ENCODE measurements around the gene TMEM147.

The TMEM147 gene

DNA sequence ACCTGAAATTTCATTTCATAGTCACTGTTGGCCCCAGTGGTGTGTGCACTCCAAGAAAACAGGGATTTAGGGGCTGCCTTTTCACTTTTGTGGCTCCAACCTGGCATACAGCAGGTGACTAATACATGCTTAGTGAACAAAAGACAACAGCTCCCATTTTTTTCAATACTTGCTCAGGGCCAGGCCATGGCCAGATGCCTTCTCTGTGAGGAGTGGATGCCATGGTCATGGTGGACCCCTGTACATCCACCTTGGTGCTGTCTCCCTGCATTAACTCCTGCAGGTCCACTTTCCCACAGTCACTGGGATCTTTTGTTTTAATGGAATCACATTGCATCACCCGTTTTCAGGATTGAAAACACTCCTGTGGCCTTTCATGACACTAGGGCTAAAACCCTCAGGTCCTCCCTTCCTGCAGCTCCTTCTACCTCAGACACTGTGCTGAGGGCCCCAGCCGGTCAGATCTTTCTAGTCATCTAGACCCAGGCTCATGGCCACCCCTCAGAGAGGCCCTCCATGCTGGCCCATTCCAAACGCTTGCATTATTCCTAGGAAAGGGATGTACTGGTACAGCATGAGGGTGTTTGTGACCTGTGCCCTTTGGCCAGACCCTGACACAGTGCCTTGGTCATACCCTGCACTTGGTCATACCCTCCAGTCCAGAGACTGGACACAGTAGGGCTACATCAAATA lies 1.2 kb upstream of the TMEM147 start:
- H3K4me2 ChIP-seq (ENCODE audit: low read length) = peak overlapping the region; percentile 84
- WGBS (ENCODE audit: extremely low coverage, insufficient coverage, insufficient read length) = no CpG with 5 or more reads among the region's 3 CpGs
- H3K14ac ChIP-seq (ENCODE audit: low read length) = no peak overlapping the region
- peaks cover 7% of the 10 kb centered on the region for H3K79me1 ChIP-seq (ENCODE audit: low read length)
- peak overlapping the region; percentile 0 for H2AFZ ChIP-seq (ENCODE audit: insufficient read depth, low read length, poor library complexity)
- H4K8ac ChIP-seq (ENCODE audit: low read depth, low read length) = peak overlapping the region; percentile 70
- H2BK5ac ChIP-seq (ENCODE audit: low read depth, low read length, poor library complexity) = no peak overlapping the region
- H3K79me2 ChIP-seq (ENCODE audit: control insufficient read depth, insufficient read depth, low read length, poor library complexity) = peaks cover 7% of the 10 kb centered on the region
- no peaks in the 10 kb centered on the region for H3K9me3 ChIP-seq (ENCODE audit: insufficient read depth, low read depth, low read length)
- no peak overlapping the region for H3K18ac ChIP-seq (ENCODE audit: low read length)
- H3K4me3 ChIP-seq (ENCODE audit: low read depth, low read length) = peak overlapping the region; percentile 87
- no peak overlapping the region for H2BK120ac ChIP-seq (ENCODE audit: insufficient read depth, low read length, poor library complexity)
- H2BK12ac ChIP-seq (ENCODE audit: low read length) = no peak overlapping the region
- DNase-seq = no peak
- no peak overlapping the region for H2AK5ac ChIP-seq (ENCODE audit: low read length)
- no peak overlapping the region for H3K9ac ChIP-seq (ENCODE audit: low read length)
- H3K27me3 ChIP-seq (ENCODE audit: insufficient read depth, low read length) = no peaks in the 10 kb centered on the region
- H3K27ac ChIP-seq (ENCODE audit: low read depth, low read length) = no peak overlapping the region
- peaks cover 11 to 19% of the 10 kb centered on the region in 2 experiments for H3K36me3 ChIP-seq (ENCODE audit: control insufficient read depth in 1 of 2, insufficient read depth in 2 of 2, low read length in 2 of 2)
- H4K91ac ChIP-seq (ENCODE audit: low read depth, low read length) = no peak overlapping the region
- peaks cover 9 to 15% of the 10 kb centered on the region in 2 experiments for H3K4me1 ChIP-seq (ENCODE audit: control insufficient read depth in 1 of 2, insufficient read depth in 2 of 2, low read length in 2 of 2)
- H4K12ac ChIP-seq (ENCODE audit: low read depth, low read length) = peak overlapping the region; percentile 37
- peak overlapping the region; percentile 6 for H3K4ac ChIP-seq (ENCODE audit: low read depth, low read length)
- no peak overlapping the region for H3K23ac ChIP-seq (ENCODE audit: low read length)

DNA sequence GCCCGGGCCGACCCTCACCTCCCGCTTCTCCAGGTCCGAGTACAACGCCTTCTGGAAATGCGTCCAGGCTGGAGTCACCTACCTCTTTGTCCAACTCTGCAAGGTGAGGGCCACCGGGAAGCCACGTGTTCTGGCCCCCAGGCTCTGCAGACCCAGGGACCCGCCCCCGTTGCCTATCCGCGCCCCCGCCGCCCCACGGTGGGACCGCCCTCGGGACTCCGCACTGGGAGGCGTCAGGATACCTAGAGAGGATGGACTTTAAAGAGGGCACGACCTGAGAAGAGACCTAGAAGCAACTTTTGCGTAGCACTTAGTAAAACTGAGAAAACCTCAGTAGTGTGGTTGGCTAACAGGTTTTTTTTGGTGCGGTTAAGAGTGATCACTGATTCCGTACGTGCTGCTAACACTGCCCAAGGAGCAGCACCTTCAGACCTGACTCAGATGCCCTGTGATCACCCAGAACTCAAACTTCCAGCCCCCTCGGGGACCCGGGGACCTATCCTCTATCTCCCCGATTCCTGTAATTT lies 492 bp downstream of the TMEM147 start:
- Histone ChIP-seq H4K91ac (ENCODE audit: low read depth, low read length) (peak overlapping the region; percentile 78), H4K8ac (ENCODE audit: low read depth, low read length) (peak overlapping the region; percentile 95), H3K23ac (ENCODE audit: low read length) (no peak overlapping the region), H2BK5ac (ENCODE audit: low read depth, low read length, poor library complexity) (no peak overlapping the region), H3K4me3 (ENCODE audit: low read depth, low read length) (peak overlapping the region; percentile 79), H2AFZ (ENCODE audit: insufficient read depth, low read length, poor library complexity) (peak overlapping the region; percentile 95), H4K12ac (ENCODE audit: low read depth, low read length) (peak overlapping the region; percentile 75), H3K27ac (ENCODE audit: low read depth, low read length) (peak overlapping the region; percentile 3), H3K4me1 (ENCODE audit: control insufficient read depth in 1 of 2, insufficient read depth in 2 of 2, low read length in 2 of 2) (peaks cover 9 to 15% of the 10 kb centered on the region in 2 experiments), H3K18ac (ENCODE audit: low read length) (peak overlapping the region; percentile 87), H3K4ac (ENCODE audit: low read depth, low read length) (no peak overlapping the region), H3K79me2 (ENCODE audit: control insufficient read depth, insufficient read depth, low read length, poor library complexity) (peaks cover 7% of the 10 kb centered on the region), H3K27me3 (ENCODE audit: insufficient read depth, low read length) (no peaks in the 10 kb centered on the region), H2AK5ac (ENCODE audit: low read length) (no peak overlapping the region), H3K4me2 (ENCODE audit: low read length) (peak overlapping the region; percentile 67), H3K79me1 (ENCODE audit: low read length) (peaks cover 7% of the 10 kb centered on the region), H3K36me3 (ENCODE audit: control insufficient read depth in 1 of 2, insufficient read depth in 2 of 2, low read length in 2 of 2) (peaks cover 14 to 19% of the 10 kb centered on the region in 2 experiments), H3K9ac (ENCODE audit: low read length) (peak overlapping the region; percentile 88), H3K9me3 (ENCODE audit: insufficient read depth, low read depth, low read length) (no peaks in the 10 kb centered on the region), H3K14ac (ENCODE audit: low read length) (peak overlapping the region; percentile 67), H2BK120ac (ENCODE audit: insufficient read depth, low read length, poor library complexity) (peak overlapping the region; percentile 35), H2BK12ac (ENCODE audit: low read length) (no peak overlapping the region)
- no CpG with 5 or more reads among the region's 27 CpGs for WGBS (ENCODE audit: extremely low coverage, insufficient coverage, insufficient read length)
- DNase-seq = peak; percentile 10 to 50

GRCh38 chr19:35546532-35546931 lies 1.1 kb downstream of the TMEM147 start:
- DNase-seq = no peak
- Histone ChIP-seq H3K18ac (ENCODE audit: low read length) (no peak overlapping the region), H3K4ac (ENCODE audit: low read depth, low read length) (no peak overlapping the region), H3K27ac (ENCODE audit: low read depth, low read length) (no peak overlapping the region), H3K79me2 (ENCODE audit: control insufficient read depth, insufficient read depth, low read length, poor library complexity) (peaks cover 7% of the 10 kb centered on the region), H3K14ac (ENCODE audit: low read length) (no peak overlapping the region), H2BK120ac (ENCODE audit: insufficient read depth, low read length, poor library complexity) (no peak overlapping the region), H3K36me3 (ENCODE audit: control insufficient read depth in 1 of 2, insufficient read depth in 2 of 2, low read length in 2 of 2) (peaks cover 14 to 21% of the 10 kb centered on the region in 2 experiments), H3K23ac (ENCODE audit: low read length) (no peak overlapping the region), H4K8ac (ENCODE audit: low read depth, low read length) (no peak overlapping the region), H3K4me2 (ENCODE audit: low read length) (peak overlapping the region; percentile 67), H2BK5ac (ENCODE audit: low read depth, low read length, poor library complexity) (no peak overlapping the region), H3K9ac (ENCODE audit: low read length) (no peak overlapping the region), H4K12ac (ENCODE audit: low read depth, low read length) (no peak overlapping the region), H3K27me3 (ENCODE audit: insufficient read depth, low read length) (no peaks in the 10 kb centered on the region), H3K79me1 (ENCODE audit: low read length) (peaks cover 7% of the 10 kb centered on the region), H2BK12ac (ENCODE audit: low read length) (no peak overlapping the region), H4K91ac (ENCODE audit: low read depth, low read length) (no peak overlapping the region), H2AK5ac (ENCODE audit: low read length) (no peak overlapping the region), H3K9me3 (ENCODE audit: insufficient read depth, low read depth, low read length) (no peaks in the 10 kb centered on the region), H3K4me3 (ENCODE audit: low read depth, low read length) (no peak overlapping the region), H3K4me1 (ENCODE audit: control insufficient read depth in 1 of 2, insufficient read depth in 2 of 2, low read length in 2 of 2) (peaks cover 9 to 15% of the 10 kb centered on the region in 2 experiments), H2AFZ (ENCODE audit: insufficient read depth, low read length, poor library complexity) (no peak overlapping the region)
- WGBS (ENCODE audit: extremely low coverage, insufficient coverage, insufficient read length) = no CpG with 5 or more reads among the region's 8 CpGs

DNA sequence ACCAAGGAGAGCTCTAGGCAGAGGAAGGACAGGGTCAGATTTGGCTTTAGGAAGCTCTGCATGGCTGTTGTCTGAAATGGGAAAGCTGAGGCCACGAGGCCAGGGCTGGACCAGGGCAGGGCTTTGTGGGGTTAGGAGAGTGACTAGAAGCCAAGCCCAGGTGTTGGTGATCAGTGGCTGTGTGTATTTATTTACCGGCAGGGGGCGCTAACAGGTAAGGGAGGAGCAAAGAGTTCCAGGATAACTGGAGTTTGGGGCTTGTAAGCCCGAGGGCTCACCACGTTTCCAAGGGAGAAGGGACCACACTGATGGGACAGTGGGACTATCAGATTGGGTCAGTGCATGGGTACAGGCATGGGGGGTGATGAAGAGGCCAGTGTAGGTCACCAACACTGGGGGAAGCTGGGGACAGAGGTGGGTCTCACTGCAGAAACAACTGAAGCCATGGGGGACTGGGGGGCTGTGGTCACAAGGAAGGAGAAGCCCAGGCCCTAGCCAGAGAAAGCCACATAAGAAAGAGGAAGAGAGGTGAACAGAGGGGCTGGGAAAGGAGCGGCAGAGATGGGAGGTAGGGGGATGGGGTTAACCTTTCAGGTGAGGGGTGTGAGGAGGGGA lies 3.9 kb downstream of the TMEM147 start:
- Histone ChIP-seq H2AK5ac (ENCODE audit: low read length) (no peak overlapping the region), H4K12ac (ENCODE audit: low read depth, low read length) (no peak overlapping the region), H3K27ac (ENCODE audit: low read depth, low read length) (no peak overlapping the region), H3K36me3 (ENCODE audit: control insufficient read depth in 1 of 2, insufficient read depth in 2 of 2, low read length in 2 of 2) (peaks cover 10% of the 10 kb centered on the region in 2 experiments), H3K4ac (ENCODE audit: low read depth, low read length) (no peak overlapping the region), H2AFZ (ENCODE audit: insufficient read depth, low read length, poor library complexity) (no peak overlapping the region), H3K4me1 (ENCODE audit: control insufficient read depth in 1 of 2, insufficient read depth in 2 of 2, low read length in 2 of 2) (peaks cover 9 to 14% of the 10 kb centered on the region in 2 experiments), H3K9ac (ENCODE audit: low read length) (no peak overlapping the region), H3K23ac (ENCODE audit: low read length) (no peak overlapping the region), H4K91ac (ENCODE audit: low read depth, low read length) (no peak overlapping the region), H3K27me3 (ENCODE audit: insufficient read depth, low read length) (no peaks in the 10 kb centered on the region), H3K9me3 (ENCODE audit: insufficient read depth, low read depth, low read length) (no peaks in the 10 kb centered on the region), H3K4me2 (ENCODE audit: low read length) (no peak overlapping the region), H3K79me2 (ENCODE audit: control insufficient read depth, insufficient read depth, low read length, poor library complexity) (peaks cover 7% of the 10 kb centered on the region), H3K14ac (ENCODE audit: low read length) (no peak overlapping the region), H4K8ac (ENCODE audit: low read depth, low read length) (no peak overlapping the region), H2BK120ac (ENCODE audit: insufficient read depth, low read length, poor library complexity) (no peak overlapping the region), H2BK12ac (ENCODE audit: low read length) (no peak overlapping the region), H3K18ac (ENCODE audit: low read length) (no peak overlapping the region), H2BK5ac (ENCODE audit: low read depth, low read length, poor library complexity) (no peak overlapping the region), H3K79me1 (ENCODE audit: low read length) (peaks cover 7% of the 10 kb centered on the region), H3K4me3 (ENCODE audit: low read depth, low read length) (no peak overlapping the region)
- DNase-seq = peak; percentile 46 to 84
- WGBS (ENCODE audit: extremely low coverage, insufficient coverage, insufficient read length) = no CpG with 5 or more reads among the region's 6 CpGs
